ENCODE data around the gene AKR7A3.
"Not testable (repeated sequence)": the region's sequence is repeated elsewhere in the genome, so short reads cannot be mapped to it uniquely, and the experiment has no call there.

The AKR7A3 gene

DNA sequence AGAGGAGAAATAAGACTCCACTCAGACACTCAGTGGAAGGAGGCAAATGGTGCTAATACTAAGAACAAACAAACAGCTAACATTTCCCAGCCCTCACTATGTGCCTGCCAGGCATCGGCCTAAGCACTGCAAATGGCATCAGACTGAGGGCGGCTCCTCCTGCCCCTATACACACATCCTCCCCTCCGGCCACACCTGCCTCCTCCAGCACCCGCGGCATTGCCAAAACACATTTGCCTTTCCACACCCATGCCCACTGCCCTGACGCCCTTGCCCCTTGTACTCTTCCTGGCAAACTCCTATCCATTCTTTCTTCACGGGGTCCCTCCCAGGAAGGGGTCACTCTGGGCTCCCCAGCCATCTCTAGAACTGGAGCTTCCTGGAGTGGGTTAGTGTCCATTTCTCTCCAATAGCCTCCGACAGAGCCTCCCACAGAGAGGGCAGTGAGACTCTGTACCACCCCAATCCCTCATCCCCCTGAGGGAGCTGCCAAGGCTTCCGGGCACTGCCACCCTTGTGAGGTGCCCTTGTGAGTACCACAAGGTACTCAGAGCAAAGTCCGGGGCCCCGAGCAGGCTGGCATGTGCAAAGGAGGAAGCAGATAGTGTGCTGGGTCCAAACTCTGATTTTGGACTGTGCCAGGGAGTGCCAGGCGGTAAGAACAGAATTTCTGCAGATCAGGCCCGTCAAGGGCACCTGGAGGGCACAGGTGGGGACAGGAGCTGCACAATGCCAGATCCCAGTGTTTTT is 959 bp downstream of the AKR7A3 start:
- DNase-seq (ENCODE audit: low spot score): no peak

- DNase-seq (ENCODE audit: low spot score): not testable (repeated sequence)
Observed at GRCh38 chr1:19285807-19286206, 2.8 kb downstream of the AKR7A3 start.

DNA sequence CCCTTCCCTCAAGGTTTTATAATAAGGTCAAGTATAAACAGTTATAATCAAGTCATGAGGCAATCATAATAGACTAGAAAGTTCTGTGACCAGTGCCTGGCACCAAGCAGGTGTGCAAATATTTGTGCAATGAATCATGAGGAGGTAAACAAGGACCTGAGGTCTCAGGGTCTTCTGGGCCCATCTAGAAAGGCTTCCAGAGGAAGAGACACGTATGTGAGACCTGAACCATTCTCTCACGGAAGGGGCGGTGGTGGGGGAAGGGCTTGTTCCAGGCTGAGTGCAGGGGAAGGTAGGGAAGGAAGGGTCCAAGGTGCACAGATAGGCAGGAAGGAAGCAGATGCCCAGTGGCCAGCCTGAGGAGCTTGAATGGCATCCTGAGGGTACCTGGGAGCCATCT is 3.2 kb downstream of the AKR7A3 start:
- not testable (repeated sequence) for DNase-seq (ENCODE audit: low spot score)

DNA sequence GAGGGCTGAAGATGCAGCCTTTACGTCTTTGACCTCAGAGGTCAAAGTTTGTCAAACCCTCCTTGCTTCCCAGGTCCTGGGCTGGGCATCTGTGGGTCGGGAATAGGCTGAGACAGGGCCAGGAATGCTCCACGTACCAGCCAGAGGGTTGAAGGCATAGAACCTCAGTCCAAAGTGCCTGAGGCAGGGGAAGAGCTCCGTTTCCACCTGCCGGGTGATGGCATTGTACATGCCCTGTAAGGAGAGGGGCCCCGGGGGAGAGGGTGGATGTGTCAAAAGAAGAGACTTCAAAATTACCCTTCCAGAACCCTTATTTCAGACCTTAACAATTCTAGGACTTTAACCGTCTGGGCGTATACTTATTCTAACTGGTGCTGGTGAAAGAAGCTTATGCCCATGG is 3.7 kb downstream of the AKR7A3 start:
- no peak for DNase-seq (ENCODE audit: low spot score)

GRCh38 chr1:19283891-19284290 is 4.7 kb downstream of the AKR7A3 start:
- no peak for DNase-seq (ENCODE audit: low spot score)

GRCh38 chr1:19274636-19275035 is 13.9 kb downstream of the AKR7A3 start:
- DNase-seq (ENCODE audit: low spot score): no peak

GRCh38 chr1:19273844-19274531 is 14.6 kb downstream of the AKR7A3 start:
- not testable (repeated sequence) for DNase-seq (ENCODE audit: low spot score)

- DNase-seq (ENCODE audit: low spot score): no peak
Observed at GRCh38 chr1:19273106-19273843, 15.3 kb downstream of the AKR7A3 start.

DNA sequence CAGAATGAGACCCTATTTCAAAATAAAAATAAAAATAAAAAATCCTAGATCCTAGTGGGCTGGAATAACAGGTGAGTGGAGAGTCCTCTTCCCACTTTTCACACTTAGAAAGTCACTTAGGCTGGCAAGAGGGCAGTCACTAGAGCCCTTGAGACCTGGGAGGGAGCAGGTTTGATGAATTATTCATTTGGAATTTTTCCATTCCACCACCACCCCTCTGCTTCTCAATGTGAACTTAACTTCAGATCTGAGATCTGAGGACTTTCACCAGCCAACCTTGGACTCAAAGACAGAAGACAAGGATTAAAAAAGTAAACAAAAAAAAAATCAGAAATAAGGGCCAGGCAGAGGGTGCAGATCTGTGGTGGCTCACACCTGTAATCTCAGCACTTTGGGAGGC is 16.5 kb downstream of the AKR7A3 start:
- no peak for DNase-seq (ENCODE audit: low spot score)

- DNase-seq (ENCODE audit: low spot score): not testable (repeated sequence)
Observed at GRCh38 chr1:19270343-19270730, 18.2 kb downstream of the AKR7A3 start.

GRCh38 chr1:19269427-19270342 is 18.9 kb downstream of the AKR7A3 start:
- not testable (repeated sequence) for DNase-seq (ENCODE audit: low spot score)

- DNase-seq (ENCODE audit: low spot score): no peak
Observed at GRCh38 chr1:19268445-19268844, 20.1 kb downstream of the AKR7A3 start.

- DNase-seq (ENCODE audit: low spot score): no peak
Observed at GRCh38 chr1:19262744-19263143, 25.8 kb downstream of the AKR7A3 start.

DNA sequence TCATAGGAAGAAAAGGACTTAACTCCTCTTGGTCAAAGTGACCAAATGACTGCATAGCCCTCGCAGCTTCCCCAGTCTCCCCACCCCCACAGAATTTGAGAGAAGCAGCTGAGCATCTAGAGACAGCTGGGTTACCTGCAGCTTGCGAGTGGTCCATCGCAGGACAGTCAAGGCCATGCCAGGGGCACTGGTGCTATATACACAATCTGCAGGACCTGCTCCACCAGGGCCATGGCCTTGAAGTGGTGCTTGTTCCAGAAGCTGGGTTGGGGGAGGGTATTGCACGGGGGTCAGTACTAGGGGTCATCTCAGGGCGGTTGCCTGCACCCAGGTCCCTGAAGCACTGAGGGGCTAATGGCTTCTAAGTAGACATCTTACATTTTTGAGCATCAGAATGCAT is 26.5 kb downstream of the AKR7A3 start:
- DNase-seq (ENCODE audit: low spot score): no peak

DNA sequence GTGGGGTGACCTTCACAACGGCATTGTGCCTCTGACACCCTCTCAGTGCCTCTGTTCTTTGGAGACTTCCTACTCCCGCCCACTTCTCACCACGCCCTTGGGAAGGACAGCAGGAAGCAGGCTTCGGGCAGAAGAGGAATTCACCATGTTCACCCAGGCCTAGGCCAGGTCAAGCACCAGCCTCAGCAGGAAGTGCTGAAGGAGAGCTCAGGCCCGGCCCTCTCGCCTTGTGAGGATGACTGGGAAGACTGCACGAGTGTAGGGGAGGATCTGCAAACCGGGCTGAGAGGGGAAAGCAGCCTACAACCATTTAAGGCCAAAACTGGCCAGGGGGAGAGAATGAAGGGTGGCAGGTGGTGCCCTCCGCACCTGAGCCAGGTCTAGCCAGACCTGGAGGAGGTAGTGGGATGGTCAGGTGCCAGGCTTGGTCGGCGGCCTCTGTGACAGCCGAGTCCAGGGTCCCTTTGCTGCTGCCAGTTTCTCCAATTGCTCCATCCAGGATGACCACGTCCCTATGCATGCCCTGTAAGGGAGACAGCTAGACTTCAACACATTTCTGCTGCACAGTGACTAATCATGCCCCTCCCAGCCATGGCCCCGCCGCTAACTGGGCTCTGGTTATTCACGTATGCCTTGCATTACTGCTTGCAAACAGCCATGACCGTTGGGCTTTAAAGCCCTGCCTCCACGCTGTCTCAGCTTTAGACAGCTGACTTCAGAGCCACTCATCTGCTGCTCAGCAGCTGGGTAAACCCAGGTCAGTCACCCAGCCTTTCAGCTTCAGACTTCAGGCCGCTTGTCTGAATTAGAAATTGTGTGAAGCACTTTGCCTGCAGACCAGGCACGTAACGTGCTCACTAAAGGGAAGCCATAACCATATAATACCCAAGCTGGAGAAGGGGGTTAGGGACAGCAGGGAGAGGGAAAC is 28.1 kb downstream of the AKR7A3 start:
- no peak for DNase-seq (ENCODE audit: low spot score)

GRCh38 chr1:19258353-19258752 is 30.2 kb downstream of the AKR7A3 start:
- no peak for DNase-seq (ENCODE audit: low spot score)

GRCh38 chr1:19257178-19257914 is 31.2 kb downstream of the AKR7A3 start:
- DNase-seq (ENCODE audit: low spot score): no peak

GRCh38 chr1:19256301-19256700 is 32.3 kb downstream of the AKR7A3 start:
- not testable (repeated sequence) for DNase-seq (ENCODE audit: low spot score)

- DNase-seq (ENCODE audit: low spot score): no peak
Observed at GRCh38 chr1:19255288-19255687, 33.3 kb downstream of the AKR7A3 start.

DNA sequence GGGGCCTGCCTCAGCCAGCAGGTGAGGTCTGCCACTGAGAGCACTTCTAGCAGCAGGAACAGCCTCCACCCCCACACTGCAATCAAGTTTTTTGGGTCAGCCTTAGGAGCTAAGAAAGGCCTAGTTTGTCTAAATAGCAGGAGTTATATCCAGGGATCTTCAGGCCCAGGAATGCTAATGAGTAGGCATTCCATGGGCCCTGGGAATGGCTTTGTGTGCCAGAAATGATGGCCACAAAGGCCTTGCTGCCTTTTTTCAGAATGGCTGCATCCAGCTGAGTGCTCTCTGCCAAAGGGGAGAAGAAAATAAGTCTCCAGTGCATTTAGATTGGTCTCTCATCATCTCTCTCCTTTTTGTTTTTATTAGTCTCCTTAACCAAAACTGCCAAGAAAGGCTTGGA is 34.2 kb downstream of the AKR7A3 start:
- DNase-seq (ENCODE audit: low spot score): no peak
